ENCODE results near the gene GRM7.

GRM7 gene

DNA sequence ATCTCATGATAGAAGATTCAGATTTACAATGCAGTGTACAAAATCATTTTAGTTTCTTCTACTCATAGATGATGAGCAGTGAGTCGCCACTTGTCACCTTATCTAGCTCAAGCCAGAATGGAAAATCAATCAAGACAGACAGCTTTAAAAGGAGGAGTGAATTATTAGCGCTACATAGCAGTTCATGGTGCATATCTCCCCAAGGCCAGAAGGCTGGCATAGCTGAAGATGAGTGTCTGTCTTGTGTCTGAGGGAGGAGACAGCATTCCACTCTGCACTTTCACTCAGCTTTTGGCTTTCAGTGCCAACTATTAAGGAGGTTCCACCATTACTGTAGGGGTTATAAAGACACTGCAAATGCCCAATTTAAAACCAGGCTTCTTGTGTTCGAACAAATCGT, 836.6 kb downstream of the GRM7 start:
- DNase-seq (ENCODE audit: low read depth in 1 of 2, low spot score in 1 of 2), result no peak

DNA sequence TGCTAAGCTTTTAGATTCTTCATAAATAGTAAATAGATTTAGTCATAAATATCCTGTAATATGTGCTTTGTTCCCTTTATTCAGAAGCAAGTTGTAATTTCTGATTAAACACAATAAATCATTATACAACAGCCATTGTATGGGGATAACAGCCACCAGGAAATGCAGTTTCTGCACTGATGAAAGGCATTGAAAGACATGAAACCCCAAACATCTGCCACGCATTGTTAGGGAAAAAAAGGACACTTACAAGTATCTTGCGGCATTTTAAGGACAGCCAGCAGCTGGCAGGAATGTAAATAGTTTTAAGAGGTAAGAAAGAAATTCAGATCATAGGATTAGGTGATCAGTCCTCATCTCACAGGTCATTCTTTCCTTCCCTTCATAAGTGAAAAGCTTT, 839.6 kb downstream of the GRM7 start:
- no peak for DNase-seq (ENCODE audit: low read depth in 1 of 2, low spot score in 1 of 2)

- DNase-seq (ENCODE audit: low read depth in 1 of 2, low spot score in 1 of 2), result no peak
Measured at GRCh38 chr3:7700977-7701376, 840.1 kb downstream of the GRM7 start.

DNA sequence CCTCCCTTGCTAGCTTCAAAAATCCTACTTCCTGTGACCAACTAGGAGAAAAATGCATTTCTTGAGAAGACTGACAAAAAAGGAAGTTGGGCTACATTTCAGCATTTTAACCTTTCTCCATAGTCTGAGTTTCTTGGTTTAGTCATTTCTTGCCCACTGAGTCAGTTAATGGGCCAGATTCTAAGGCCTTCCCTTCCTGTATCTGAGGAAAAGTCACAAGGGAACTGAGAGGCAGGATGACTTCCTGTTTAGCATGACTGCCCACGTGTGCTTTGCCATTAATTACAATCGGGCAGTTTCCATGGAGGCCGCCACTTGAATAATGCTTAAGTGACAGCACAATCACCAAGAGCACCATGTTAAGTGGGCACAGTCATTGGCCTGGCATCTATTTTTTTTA, 846.3 kb downstream of the GRM7 start:
- DNase-seq (ENCODE audit: low read depth in 1 of 2, low spot score in 1 of 2), result no peak

- DNase-seq (ENCODE audit: low read depth in 1 of 2, low spot score in 1 of 2), result no peak
Measured at GRCh38 chr3:7709376-7710082, 848.6 kb downstream of the GRM7 start.

DNA sequence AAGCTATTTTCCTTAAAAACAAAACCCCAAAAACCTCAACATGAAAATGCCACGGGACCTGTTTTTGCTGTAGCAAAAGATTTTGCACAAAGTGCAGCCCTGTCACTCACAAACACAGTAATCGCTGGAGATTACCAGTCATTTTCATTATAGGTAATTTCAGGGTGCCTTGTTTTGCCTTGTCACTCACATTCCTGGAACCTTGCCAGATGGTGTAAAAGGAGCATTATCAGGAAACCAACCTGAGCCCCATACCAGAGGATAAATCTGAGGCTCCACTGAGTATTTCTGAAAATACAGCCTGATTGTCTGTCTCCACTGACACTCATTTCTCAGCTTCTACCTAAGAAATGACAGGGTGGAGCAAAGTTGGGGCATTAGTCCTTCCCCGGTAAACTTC, 849.4 kb downstream of the GRM7 start:
- no peak for DNase-seq (ENCODE audit: low read depth in 1 of 2, low spot score in 1 of 2)

- no peak for DNase-seq (ENCODE audit: low read depth in 1 of 2, low spot score in 1 of 2)
Measured at GRCh38 chr3:7713724-7714123, 852.8 kb downstream of the GRM7 start.

DNA sequence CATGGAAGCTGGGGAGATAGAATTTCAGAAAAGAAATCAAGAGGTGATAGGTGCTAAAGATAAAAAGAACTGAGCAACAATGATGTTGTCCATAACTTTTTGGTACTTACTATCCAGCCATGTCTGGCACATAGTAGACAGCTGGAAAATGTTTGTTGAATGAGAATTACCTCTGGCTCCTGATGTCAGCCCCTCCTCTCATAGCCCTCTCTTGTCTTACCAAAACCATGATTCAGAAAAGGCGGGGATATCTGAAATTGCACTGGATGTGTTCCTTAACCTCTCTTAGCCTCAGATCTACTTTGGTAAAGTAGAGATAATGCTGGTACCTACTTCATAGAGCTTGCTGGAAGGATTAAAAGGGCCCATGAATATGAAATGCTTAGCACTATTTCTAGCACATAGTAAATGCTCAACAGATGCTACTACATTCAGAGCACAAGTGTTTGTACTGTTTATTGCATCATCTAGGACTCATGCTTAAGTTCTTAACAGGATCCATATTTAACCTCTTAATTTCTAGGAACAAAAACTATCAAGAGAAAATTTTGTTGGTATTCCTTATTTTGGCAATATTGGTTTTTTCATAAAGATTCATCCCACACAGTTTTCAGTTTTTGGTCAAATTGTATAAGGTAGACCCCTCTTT, 859.9 kb downstream of the GRM7 start:
- no peak for DNase-seq (ENCODE audit: low read depth in 1 of 2, low spot score in 1 of 2)

DNA sequence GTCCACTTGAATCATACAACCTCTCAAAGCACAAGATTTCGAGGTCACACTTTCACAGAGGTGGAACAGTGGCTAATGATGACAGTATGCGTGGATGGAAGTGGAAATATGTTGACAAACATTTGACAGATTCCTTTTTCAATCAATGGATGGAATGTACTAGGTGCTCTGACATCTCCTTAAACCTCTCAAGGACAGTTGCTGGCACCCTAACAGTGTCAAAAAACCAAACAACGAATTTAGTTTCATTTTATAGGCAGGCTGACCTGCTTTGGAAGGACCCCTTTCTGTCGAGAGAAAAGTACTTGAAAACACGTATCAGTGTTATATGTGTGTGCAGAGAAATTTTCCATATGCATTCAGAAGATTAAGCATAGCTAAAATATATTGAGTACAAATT, 861.0 kb downstream of the GRM7 start:
- DNase-seq (ENCODE audit: low read depth in 1 of 2, low spot score in 1 of 2), result no peak

GRCh38 chr3:7728566-7729519, 867.9 kb downstream of the GRM7 start:
- DNase-seq (ENCODE audit: low read depth in 1 of 2, low spot score in 1 of 2), result no peak

DNA sequence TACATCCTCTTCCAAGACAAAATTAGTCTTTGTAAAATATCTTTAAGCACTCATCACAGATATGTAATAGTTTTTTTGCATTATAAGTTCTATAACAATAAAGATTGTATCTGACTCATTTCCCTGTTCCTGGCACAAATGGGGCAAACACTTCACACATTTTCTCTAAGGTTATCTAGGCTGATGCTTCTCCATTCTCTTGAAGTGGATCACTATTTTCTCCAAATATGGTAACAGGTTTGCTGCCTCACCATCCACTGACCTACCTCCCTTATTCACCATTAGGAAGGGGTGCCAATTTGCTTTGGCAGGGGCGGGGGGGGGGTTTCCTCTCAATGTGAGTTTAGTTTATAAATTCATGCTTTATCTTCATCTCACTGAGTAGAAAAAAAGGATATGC, 873.0 kb downstream of the GRM7 start:
- DNase-seq (ENCODE audit: low read depth in 1 of 2, low spot score in 1 of 2), result no peak

DNA sequence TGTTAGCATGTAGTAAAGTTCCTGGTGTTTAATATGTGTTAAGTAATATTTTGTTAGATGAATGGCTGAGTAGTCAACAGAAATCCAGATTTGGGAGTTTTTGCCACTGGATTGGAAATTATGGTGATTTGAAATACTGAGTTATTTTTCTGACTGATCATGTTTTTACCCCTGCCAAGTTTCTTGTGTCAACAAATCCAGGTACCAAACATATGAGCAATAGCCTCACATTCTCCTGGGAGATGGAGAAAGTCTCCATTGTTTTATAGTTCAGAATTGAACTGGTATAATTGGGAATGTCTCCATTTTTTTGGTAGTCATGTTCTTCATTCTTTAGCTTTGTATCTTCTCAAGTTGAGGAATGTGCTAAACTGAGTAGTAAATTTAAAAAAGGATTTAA, 873.5 kb downstream of the GRM7 start:
- no peak for DNase-seq (ENCODE audit: low read depth in 1 of 2, low spot score in 1 of 2)

DNA sequence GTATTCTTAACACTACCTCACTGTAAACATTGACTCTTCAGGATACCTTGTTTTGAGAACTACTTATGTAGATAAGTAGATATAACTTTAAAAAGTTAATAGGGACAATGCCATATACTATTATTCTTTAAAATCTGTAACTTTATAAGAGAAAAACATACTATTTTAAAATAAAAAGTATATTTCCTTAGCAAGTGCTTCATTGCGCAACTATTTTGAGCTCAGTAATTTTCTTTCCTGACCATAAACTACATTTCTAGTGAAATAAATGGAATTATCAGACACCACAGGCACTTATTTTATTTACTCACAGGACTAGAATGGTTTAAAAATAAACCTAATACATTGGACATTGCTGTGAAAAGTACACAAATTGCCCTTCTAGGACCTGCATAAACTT, 876.3 kb downstream of the GRM7 start:
- DNase-seq (ENCODE audit: low read depth in 1 of 2, low spot score in 1 of 2), result no peak

GRCh38 chr3:7739754-7740153, 878.8 kb downstream of the GRM7 start:
- DNase-seq (ENCODE audit: low read depth in 1 of 2, low spot score in 1 of 2), result no peak

DNA sequence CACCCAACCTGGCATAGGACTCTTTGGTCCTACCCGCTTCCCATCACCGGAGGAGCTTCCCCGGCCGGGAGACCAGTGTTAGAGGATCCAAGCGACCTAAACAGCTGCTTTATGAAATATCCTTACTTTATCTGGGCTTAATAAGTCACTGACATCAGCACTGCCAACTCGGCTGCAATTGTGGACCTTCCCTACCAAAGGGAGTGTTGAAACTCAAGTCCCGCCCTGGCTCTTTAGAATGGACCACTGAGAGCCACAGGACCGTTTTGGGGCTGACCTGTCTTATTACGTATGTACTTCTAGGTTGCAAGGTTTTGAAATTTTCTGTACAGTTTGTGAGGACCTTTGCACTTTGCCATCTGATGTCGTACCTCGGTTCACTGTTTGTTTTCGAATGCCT, 879.5 kb downstream of the GRM7 start:
- DNase-seq (ENCODE audit: low read depth in 1 of 2, low spot score in 1 of 2), result no peak

DNA sequence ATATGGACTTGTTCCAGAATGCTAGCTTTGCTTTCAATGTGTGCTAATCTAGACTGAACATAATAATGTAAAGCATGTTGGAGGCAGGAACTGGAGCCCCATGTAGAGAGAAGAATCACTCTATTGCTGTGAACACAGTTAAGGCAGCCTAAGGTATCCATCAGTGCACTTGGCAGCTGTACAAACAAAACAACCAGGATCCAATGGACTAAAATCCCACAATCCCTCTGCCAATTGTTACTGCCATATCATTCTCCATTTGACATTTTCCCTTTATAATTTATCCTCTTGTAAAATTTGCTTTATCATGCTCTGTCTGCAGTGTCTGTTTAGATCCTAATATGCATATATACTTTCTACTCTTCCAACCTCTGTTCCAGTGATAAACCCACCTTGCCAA, 883.9 kb downstream of the GRM7 start:
- DNase-seq (ENCODE audit: low read depth in 1 of 2, low spot score in 1 of 2), result no peak

- DNase-seq (ENCODE audit: low read depth in 1 of 2, low spot score in 1 of 2), result no peak
Measured at GRCh38 chr3:7745711-7746110, 884.8 kb downstream of the GRM7 start.

GRCh38 chr3:7749931-7750695, 889.2 kb downstream of the GRM7 start:
- DNase-seq (ENCODE audit: low read depth in 1 of 2, low spot score in 1 of 2), result no peak

DNA sequence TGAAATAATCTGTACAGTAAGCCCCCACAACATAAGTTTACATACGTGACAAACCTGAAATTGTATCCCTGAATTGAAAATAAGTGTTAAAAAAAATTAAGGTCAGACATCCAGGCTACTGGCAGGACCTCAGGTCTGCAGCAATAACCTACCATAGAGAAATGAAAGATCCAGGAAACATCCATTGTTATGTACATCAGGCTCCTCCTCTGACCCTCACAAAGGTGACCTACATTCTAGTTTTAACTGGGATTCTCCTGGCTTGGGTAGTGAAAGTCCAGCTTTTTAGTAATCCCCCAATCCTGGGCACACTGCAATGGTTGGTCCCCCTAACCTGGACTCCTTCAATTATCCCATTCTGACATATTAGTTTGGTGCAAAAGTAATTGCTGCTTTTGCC, 891.1 kb downstream of the GRM7 start:
- no peak for DNase-seq (ENCODE audit: low read depth in 1 of 2, low spot score in 1 of 2)

DNA sequence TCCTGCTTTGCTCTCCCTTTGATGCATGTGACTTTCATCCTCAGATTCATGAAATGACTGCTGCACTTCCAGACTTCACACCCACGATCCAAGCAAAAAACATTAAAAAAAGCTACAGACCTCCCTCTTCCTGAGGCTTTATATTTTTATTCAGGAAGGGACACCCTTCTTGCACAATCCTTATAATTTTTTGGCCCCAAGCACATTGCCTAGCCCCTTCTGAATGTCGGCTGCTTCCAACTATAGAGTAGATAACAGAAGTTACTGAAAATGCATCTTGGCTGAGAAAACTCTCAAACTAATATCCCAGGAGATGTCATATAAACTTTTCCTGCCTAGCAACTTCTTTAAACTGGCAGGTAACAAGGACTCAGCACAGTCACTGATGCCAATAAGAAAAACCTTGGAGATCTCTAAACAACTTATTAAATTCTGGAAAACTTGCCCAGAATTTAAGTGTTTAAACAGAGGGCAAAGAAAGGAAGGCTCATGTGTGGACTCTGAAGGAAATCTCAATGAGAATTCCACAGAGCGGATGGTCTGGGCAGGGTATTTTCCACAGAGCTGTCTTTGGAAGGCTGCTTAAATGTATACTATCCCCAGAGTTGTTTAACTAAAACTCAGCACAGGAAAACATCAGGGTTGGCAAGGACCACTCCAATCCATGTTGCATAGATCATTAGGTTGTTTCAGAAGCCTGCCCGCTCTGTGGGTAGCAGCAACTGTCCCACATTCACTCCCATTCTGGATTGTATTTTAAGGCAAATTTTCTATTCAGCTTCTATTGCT, 893.9 kb downstream of the GRM7 start:
- DNase-seq (ENCODE audit: low read depth in 1 of 2, low spot score in 1 of 2), result no peak

Data from activated CD4-positive, alpha-beta T cell treated with anti-CD3 and anti-CD28 coated beads, Interleukin-2, amount 50 U/mL, for 24 hours (primary cell).